ENCODE data around the gene NME7. TPM values are rescaled to one million over a fixed set of nuclear protein-coding genes. Genes with fewer than 3 reads are reported as not detected.

NME7 gene
- total RNA-seq, 1 experiment from 2014 or later = 30.3 TPM

DNA sequence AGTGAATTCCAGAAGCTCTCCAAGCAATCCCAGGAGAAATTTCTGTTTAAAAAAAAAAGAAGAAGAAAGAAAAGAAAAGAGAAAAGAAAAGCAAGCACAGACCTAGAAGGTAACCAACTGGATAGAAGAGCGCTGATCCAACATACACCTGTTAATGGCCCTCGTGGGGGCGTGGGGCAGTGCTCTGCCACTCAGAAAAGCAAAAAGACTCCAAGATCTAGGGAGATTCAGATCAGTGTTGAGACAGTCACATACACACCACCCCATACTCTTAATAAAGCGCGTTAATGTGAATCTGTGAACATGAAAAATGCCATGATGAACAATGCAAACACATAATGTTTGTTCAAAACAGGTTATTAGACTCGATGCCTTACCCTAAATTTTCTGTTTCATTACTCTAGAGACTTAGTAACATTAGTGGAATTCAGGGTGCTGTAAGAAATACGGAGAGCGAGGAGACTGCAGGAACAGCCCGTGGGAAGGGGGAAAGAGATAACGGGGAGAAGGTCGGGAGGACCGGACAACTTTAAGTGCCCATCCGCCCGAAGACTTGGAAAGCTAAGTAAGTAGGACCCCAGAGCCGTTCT is 406 bp downstream of the NME7 start:
- Histone ChIP-seq H3K27ac (ENCODE audit: low read length) (peak overlapping the region; percentile 100), H3K4me3 (ENCODE audit: low read depth in 2 of 2, low read length in 2 of 2) (peak overlapping the region; percentile 91 to 99), H3K9me3 (ENCODE audit: control insufficient read depth, insufficient read depth, low read depth, low read length) (no peaks in the 10 kb centered on the region), H3K36me3 (ENCODE audit: control insufficient read depth, insufficient read depth, low read length) (peaks cover 30% of the 10 kb centered on the region), H3K27me3 (ENCODE audit: control insufficient read depth, insufficient read depth, low read length) (no peaks in the 10 kb centered on the region), H3K4me1 (ENCODE audit: control insufficient read depth, insufficient read depth, low read length) (peaks cover 14% of the 10 kb centered on the region; the same call in 1 of the 2 replicates)
- ATAC-seq (peak; percentile 28), DNase-seq (ENCODE audit: low read depth, low spot score) (no peak)
- intact Hi-C loops (cut with micrococcal nuclease; ENCODE audit: unreplicated experiment) = loop anchor here (5.0 kb wide), 1 partner anchor 120 kb away; the partner anchor contains the start of gene SLC19A2
- in situ Hi-C loops (cut with HindIII; ENCODE audit: low pct_unique_long_range_greater_than_20kb, low sequenced_read_pairs) = no loop called here
- TF ChIP-seq, protein P1, sequence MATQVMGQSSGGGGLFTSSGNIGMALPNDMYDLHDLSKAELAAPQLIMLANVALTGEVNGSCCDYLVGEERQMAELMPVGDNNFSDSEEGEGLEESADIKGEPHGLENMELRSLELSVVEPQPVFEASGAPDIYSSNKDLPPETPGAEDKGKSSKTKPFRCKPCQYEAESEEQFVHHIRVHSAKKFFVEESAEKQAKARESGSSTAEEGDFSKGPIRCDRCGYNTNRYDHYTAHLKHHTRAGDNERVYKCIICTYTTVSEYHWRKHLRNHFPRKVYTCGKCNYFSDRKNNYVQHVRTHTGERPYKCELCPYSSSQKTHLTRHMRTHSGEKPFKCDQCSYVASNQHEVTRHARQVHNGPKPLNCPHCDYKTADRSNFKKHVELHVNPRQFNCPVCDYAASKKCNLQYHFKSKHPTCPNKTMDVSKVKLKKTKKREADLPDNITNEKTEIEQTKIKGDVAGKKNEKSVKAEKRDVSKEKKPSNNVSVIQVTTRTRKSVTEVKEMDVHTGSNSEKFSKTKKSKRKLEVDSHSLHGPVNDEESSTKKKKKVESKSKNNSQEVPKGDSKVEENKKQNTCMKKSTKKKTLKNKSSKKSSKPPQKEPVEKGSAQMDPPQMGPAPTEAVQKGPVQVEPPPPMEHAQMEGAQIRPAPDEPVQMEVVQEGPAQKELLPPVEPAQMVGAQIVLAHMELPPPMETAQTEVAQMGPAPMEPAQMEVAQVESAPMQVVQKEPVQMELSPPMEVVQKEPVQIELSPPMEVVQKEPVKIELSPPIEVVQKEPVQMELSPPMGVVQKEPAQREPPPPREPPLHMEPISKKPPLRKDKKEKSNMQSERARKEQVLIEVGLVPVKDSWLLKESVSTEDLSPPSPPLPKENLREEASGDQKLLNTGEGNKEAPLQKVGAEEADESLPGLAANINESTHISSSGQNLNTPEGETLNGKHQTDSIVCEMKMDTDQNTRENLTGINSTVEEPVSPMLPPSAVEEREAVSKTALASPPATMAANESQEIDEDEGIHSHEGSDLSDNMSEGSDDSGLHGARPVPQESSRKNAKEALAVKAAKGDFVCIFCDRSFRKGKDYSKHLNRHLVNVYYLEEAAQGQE (IDR thresholded peaks at IDR 0.05; ENCODE audit: insufficient read depth in 1 of 2, low read depth in 2 of 2, low read length in 1 of 2) = no peak
- no peak for TF ChIP-seq TCF7L2 (IDR thresholded peaks at IDR 0.05; ENCODE audit: low read depth, low read length)
- no peak for TF ChIP-seq SIN3A (IDR thresholded peaks at IDR 0.05; ENCODE audit: borderline replicate concordance, insufficient read depth, low read depth, low read length)
- TF ChIP-seq CTCF (IDR thresholded peaks at IDR 0.05) = no peak
- no peak for TF ChIP-seq POLR2AphosphoS5 (IDR thresholded peaks at IDR 0.05; ENCODE audit: low read depth, low read length)
- POLR2A ChIA-PET = interaction anchor here (0.6 to 0.7 kb wide), 4 partner anchors 28 to 256 kb away, joined by 3 read pairs; no protein-coding TSS in a partner anchor
- CTCF ChIA-PET = no interaction called here
- TSS peak; percentile 94 for BruUV-seq (replicated peaks)

DNA sequence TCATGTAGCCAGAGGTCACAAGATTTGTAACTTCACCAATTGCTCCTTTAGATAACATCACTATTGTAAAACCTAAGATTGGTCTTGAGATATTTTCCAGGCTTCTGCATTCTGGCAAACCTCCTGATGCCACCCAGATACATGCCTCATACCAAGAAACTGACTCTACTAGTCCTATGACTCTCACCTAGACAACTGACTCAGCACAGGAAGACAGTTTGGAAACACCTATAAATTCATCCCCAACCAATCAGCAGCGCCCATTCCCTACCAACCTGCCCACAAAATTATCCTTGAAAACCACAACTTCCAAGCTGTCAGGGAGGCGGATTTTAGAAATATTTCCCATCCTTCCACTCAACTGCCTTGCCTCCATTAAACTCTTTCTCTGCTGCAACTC is 2.6 kb downstream of the NME7 start:
- no peaks in the 10 kb centered on the region for H3K27me3 ChIP-seq (ENCODE audit: control insufficient read depth, insufficient read depth, low read length)
- DNase-seq (ENCODE audit: low read depth, low spot score) (no peak), ATAC-seq (no peak)
- in situ Hi-C loops (cut with HindIII; ENCODE audit: low pct_unique_long_range_greater_than_20kb, low sequenced_read_pairs) (no loop called here), intact Hi-C loops (cut with micrococcal nuclease; ENCODE audit: unreplicated experiment) (loop anchor here (5.0 kb wide), 1 partner anchor 122 kb away; the partner anchor contains the start of gene SLC19A2)
- H3K9me3 ChIP-seq (ENCODE audit: control insufficient read depth, insufficient read depth, low read depth, low read length) = no peaks in the 10 kb centered on the region
- ChIA-PET CTCF (interaction anchor here (0.6 to 1.1 kb wide), 2 partner anchors 762 to 1494 kb away, joined by 4 to 5 read pairs; no protein-coding TSS in a partner anchor), POLR2A (no interaction called here)
- H3K27ac ChIP-seq (ENCODE audit: low read length) = no peak overlapping the region
- H3K4me1 ChIP-seq (ENCODE audit: control insufficient read depth, insufficient read depth, low read length) = peaks cover 14% of the 10 kb centered on the region; the same call in 1 of the 2 replicates
- no peak overlapping the region for H3K4me3 ChIP-seq (ENCODE audit: low read depth in 2 of 2, low read length in 2 of 2)
- BruUV-seq (replicated peaks) = no TSS peak
- TF ChIP-seq SIN3A (IDR thresholded peaks at IDR 0.05; ENCODE audit: borderline replicate concordance, insufficient read depth, low read depth, low read length) = no peak
- TF ChIP-seq TCF7L2 (IDR thresholded peaks at IDR 0.05; ENCODE audit: low read depth, low read length) = no peak
- H3K36me3 ChIP-seq (ENCODE audit: control insufficient read depth, insufficient read depth, low read length) = peaks cover 13% of the 10 kb centered on the region
